H9 (cell line): ENCODE data around the gene IL2. TPM values are rescaled to one million over a fixed set of nuclear protein-coding genes. Genes with fewer than 3 reads are reported as not detected.
A peak's percentile ranks its signal among the peaks of the same experiment; 100 is the strongest.

ENCODE experiments used
- DNase-seq: peaks from one replicate; pipeline ENCODE4 v3.0.0-alpha.2; 2017
- H2AFZ ChIP-seq: one replicate; pipeline ENCODE4 v1.6.1; 2013; ENCODE audit warnings: mild to moderate bottlenecking, low read length, control low read depth, moderate library complexity
- H2AK5ac ChIP-seq: 2 replicates; pipeline ENCODE4 v1.6.1; 2013; ENCODE audit warnings: low read length, control low read depth, mixed read lengths; ENCODE audit not compliant: insufficient read length
- H2BK120ac ChIP-seq: one replicate; pipeline ENCODE4 v1.6.1; 2013; ENCODE audit warnings: low read depth, mild to moderate bottlenecking, low read length, control low read depth, inconsistent platforms; ENCODE audit not compliant: poor library complexity, severe bottlenecking
- H2BK12ac ChIP-seq: 2 replicates; pipeline ENCODE4 v1.6.1; 2013; ENCODE audit warnings: low read length, control low read depth, mixed read lengths, low read depth; ENCODE audit not compliant: insufficient read length
- H2BK15ac ChIP-seq: 2 replicates; pipeline ENCODE4 v1.6.1; 2013; ENCODE audit warnings: low read depth, low read length, control low read depth
- H2BK20ac ChIP-seq: one replicate; pipeline ENCODE4 v1.6.1; 2013; ENCODE audit warnings: low read depth, mild to moderate bottlenecking, low read length, control low read depth, inconsistent platforms; ENCODE audit not compliant: poor library complexity, severe bottlenecking
- H2BK5ac ChIP-seq: 2 replicates; pipeline ENCODE4 v1.6.1; 2013; ENCODE audit warnings: low read length, control low read depth, mixed read lengths; ENCODE audit not compliant: insufficient read length
- H3K14ac ChIP-seq: 2 replicates; pipeline ENCODE4 v1.6.1; 2013; ENCODE audit warnings: low read length, control low read depth; ENCODE audit not compliant: insufficient read depth
- H3K18ac ChIP-seq: 2 replicates; pipeline ENCODE4 v1.6.1; 2013; ENCODE audit warnings: low read depth, mild to moderate bottlenecking, mixed read lengths, low read length, control low read depth; ENCODE audit not compliant: insufficient read length
- H3K23ac ChIP-seq: 2 replicates; pipeline ENCODE4 v1.6.1; 2013; ENCODE audit warnings: low read length, control low read depth, mixed read lengths, low read depth; ENCODE audit not compliant: insufficient read length
- H3K23me2 ChIP-seq: 2 replicates; pipeline ENCODE4 v1.6.1; 2013; ENCODE audit warnings: low read depth, mild to moderate bottlenecking, mixed read lengths, low read length, control low read depth; ENCODE audit not compliant: insufficient read length, poor library complexity, severe bottlenecking
- H3K27ac ChIP-seq: 2 replicates; pipeline ENCODE4 v1.5.1; 2013; ENCODE audit warnings: low read length, control low read depth, mixed read lengths, low read depth; ENCODE audit not compliant: insufficient read length
- H3K27me3 ChIP-seq: 2 replicates; pipeline ENCODE4 v1.6.1; 2013; ENCODE audit warnings: low read length, control low read depth, inconsistent platforms; ENCODE audit not compliant: insufficient read depth
- H3K4ac ChIP-seq: 2 replicates; pipeline ENCODE4 v1.6.1; 2013; ENCODE audit warnings: low read depth, mild to moderate bottlenecking, control low read depth, inconsistent platforms, low read length, moderate library complexity
- H3K4me1 ChIP-seq: 2 replicates; pipeline ENCODE4 v1.6.1; 2013; ENCODE audit warnings: low read length, control low read depth, inconsistent platforms; ENCODE audit not compliant: insufficient read depth
- H3K4me2 ChIP-seq: 2 replicates; pipeline ENCODE4 v1.6.1; 2013; ENCODE audit warnings: low read length, control low read depth, mixed read lengths; ENCODE audit not compliant: insufficient read length, insufficient read depth
- H3K56ac ChIP-seq: 2 replicates; pipeline ENCODE4 v1.6.1; 2013; ENCODE audit warnings: low read depth, mild to moderate bottlenecking, mixed read lengths, low read length, control low read depth; ENCODE audit not compliant: insufficient read length
- H3K79me1 ChIP-seq: 2 replicates; pipeline ENCODE4 v1.6.1; 2013; ENCODE audit warnings: low read depth, mild to moderate bottlenecking, moderate library complexity, low read length, control low read depth, inconsistent platforms; ENCODE audit not compliant: insufficient read depth, poor library complexity, severe bottlenecking
- H3K79me2 ChIP-seq: 2 replicates; pipeline ENCODE4 v1.6.1; 2013; ENCODE audit warnings: low read length, control low read depth, inconsistent platforms; ENCODE audit not compliant: insufficient read depth
- H3K9ac ChIP-seq: 2 replicates; pipeline ENCODE4 v1.6.1; 2013; ENCODE audit warnings: low read length, control low read depth, mixed read lengths; ENCODE audit not compliant: insufficient read length; ENCODE audit errors: extremely low read depth
- H3K9me3 ChIP-seq: one replicate; pipeline ENCODE4 v1.6.1; 2013; ENCODE audit warnings: low read depth, low read length, inconsistent platforms; ENCODE audit not compliant: control insufficient read depth
- H3T11ph ChIP-seq: one replicate; pipeline ENCODE4 v1.6.1; 2013; ENCODE audit warnings: mild to moderate bottlenecking, low read length, control low read depth, inconsistent platforms
- H4K20me1 ChIP-seq: one replicate; pipeline ENCODE4 v1.6.1; 2013; ENCODE audit not compliant: control insufficient read depth, insufficient read length, insufficient read depth
- H4K5ac ChIP-seq: 2 replicates; pipeline ENCODE4 v1.6.1; 2013; ENCODE audit warnings: low read depth, mild to moderate bottlenecking, mixed read lengths, low read length, control low read depth; ENCODE audit not compliant: insufficient read length
- H4K8ac ChIP-seq: replicated peaks from 2 replicates; pipeline ENCODE4 v1.6.1; 2013; ENCODE audit warnings: low read length, control low read depth, mixed read lengths, low read depth; ENCODE audit not compliant: insufficient read length
- H4K91ac ChIP-seq: 2 replicates; pipeline ENCODE4 v1.6.1; 2013; ENCODE audit warnings: low read depth, mild to moderate bottlenecking, moderate library complexity, mixed read lengths, low read length, control low read depth; ENCODE audit not compliant: insufficient read length
- H3K27ac Mint-ChIP-seq, 3 experiments: 2 replicates in 2 of 3; 3 replicates in 1 of 3; pipeline ENCODE4 v1.8.0; 2020 to 2021; ENCODE audit warnings: mixed read lengths in 3 of 3, mild to moderate bottlenecking in 1 of 3, moderate library complexity in 1 of 3
- H3K27me3 Mint-ChIP-seq: 2 replicates; pipeline ENCODE4 v1.8.0; 2021; ENCODE audit warnings: low read depth, mild to moderate bottlenecking, moderate library complexity, mixed read lengths
- H3K36me3 Mint-ChIP-seq, 3 experiments: 2 replicates in 2 of 3; 3 replicates in 1 of 3; pipeline ENCODE4 v1.8.0; 2020 to 2021; ENCODE audit warnings: low read depth in 3 of 3, mixed read lengths in 3 of 3; ENCODE audit not compliant: insufficient read depth in 1 of 3
- H3K4me1 Mint-ChIP-seq, 2 experiments: 2 replicates each; pipeline ENCODE4 v1.8.0; 2020; ENCODE audit warnings: mixed read lengths in 2 of 2
- H3K4me3 Mint-ChIP-seq, 2 experiments: 2 replicates in 1 of 2; 3 replicates in 1 of 2; pipeline ENCODE4 v1.8.0; 2020 to 2021; ENCODE audit warnings: mild to moderate bottlenecking in 2 of 2, mixed read lengths in 2 of 2, moderate library complexity in 1 of 2
- H3K9me3 Mint-ChIP-seq, 2 experiments: 2 replicates in 1 of 2; 3 replicates in 1 of 2; pipeline ENCODE4 v1.8.0; 2020; ENCODE audit warnings: mild to moderate bottlenecking in 2 of 2, mixed read lengths in 2 of 2, moderate library complexity in 1 of 2
- CTCF ChIP-seq: fragments of 200-600 bp; sonication (generic); conservative IDR thresholded peaks from 3 replicates; pipeline ENCODE4 v1.8.0; 2021; ENCODE audit warnings: antibody characterized with exemption, mild to moderate bottlenecking
- WGBS: extraction: QIAGEN DNeasy Blood & Tissue Kit; methylation state at CpG from one replicate; pipeline ENCODE4 v1.1.7; 2013; ENCODE audit warnings: missing lambda C conversion rate, low lambda C conversion rate, mixed read lengths; ENCODE audit not compliant: insufficient read length; ENCODE audit errors: extremely low coverage; 5-methylcytosine and 5-hydroxymethylcytosine counted together
- total RNA-seq: library from RNA; stranded (reverse); gene quantifications from 2 replicates; pipeline ENCODE4 v1.2.1, GENCODE V29; 2021

Gene IL2
- total RNA-seq, 1 experiment from 2014 or later: not detected

GRCh38 chr4:122458625-122459024, 2.1 kb upstream of the IL2 start:
- Histone ChIP-seq H3K9me3 (no peaks in the 10 kb centered on the region), H3K14ac (no peak overlapping the region), H3T11ph (no peak overlapping the region), H2AK5ac (no peak overlapping the region), H3K23ac (no peak overlapping the region), H3K23me2 (no peaks in the 10 kb centered on the region), H3K4me1 (no peaks in the 10 kb centered on the region), H3K79me2 (no peaks in the 10 kb centered on the region), H3K9ac (no peak overlapping the region), H2BK5ac (no peak overlapping the region), H3K18ac (no peak overlapping the region), H2BK120ac (no peak overlapping the region), H4K20me1 (no peaks in the 10 kb centered on the region), H2AFZ (peak overlapping the region; percentile 48), H4K5ac (no peak overlapping the region), H3K56ac (no peak overlapping the region), H2BK15ac (no peak overlapping the region), H2BK20ac (no peak overlapping the region), H3K79me1 (no peaks in the 10 kb centered on the region), H2BK12ac (no peak overlapping the region), H3K4me2 (no peak overlapping the region), H3K4ac (no peak overlapping the region), H3K27ac (no peak overlapping the region), H4K91ac (no peak overlapping the region), H3K27me3 (no peaks in the 10 kb centered on the region), H4K8ac (no peak overlapping the region)
- Mint-ChIP-seq H3K9me3 (peaks cover 0 to 2% of the 10 kb centered on the region in 2 experiments; a peak in 2 of 5 replicates), H3K36me3 (no peaks in the 10 kb centered on the region), H3K4me1 (peaks cover 9% of the 10 kb centered on the region in 2 experiments; a peak in 3 of 4 replicates), H3K4me3 (no peak overlapping the region), H3K27ac (no peak overlapping the region), H3K27me3 (no peaks in the 10 kb centered on the region; the same call in 1 of the 2 replicates)
- TF ChIP-seq CTCF: no peak
- DNase-seq: no peak
- no CpG with 5 or more reads among the region's 5 CpGs for WGBS
